ENCODE results near the gene EFCAB12. TPM values are rescaled to one million over a fixed set of nuclear protein-coding genes. Genes with fewer than 3 reads are reported as not detected.
"Not testable (repeated sequence)": the region's sequence is repeated elsewhere in the genome, so short reads cannot be mapped to it uniquely, and the experiment has no call there.

Gene EFCAB12
- total RNA-seq, 1 donor from 2014 or later = not detected

DNA sequence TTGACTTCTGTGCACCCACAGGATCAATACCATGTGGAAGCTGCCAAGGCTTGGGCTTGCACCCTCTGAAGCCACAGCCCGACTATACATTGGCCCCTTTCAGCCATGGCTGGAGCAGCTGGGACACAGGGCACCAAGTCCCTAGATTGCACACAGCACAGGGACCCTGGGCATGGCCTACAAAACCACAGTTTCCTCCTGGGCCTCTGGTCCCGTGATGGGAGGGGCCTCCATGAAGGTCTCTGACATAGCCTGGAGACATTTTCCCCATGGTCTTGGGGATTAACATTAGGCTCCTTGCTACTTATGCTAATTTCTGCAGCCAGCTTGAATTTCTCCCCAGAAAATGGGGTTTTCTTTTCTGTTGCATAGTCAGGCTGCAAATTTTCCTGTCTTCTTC lies 63.6 kb downstream of the EFCAB12 start:
- DNase-seq = not testable (repeated sequence)

DNA sequence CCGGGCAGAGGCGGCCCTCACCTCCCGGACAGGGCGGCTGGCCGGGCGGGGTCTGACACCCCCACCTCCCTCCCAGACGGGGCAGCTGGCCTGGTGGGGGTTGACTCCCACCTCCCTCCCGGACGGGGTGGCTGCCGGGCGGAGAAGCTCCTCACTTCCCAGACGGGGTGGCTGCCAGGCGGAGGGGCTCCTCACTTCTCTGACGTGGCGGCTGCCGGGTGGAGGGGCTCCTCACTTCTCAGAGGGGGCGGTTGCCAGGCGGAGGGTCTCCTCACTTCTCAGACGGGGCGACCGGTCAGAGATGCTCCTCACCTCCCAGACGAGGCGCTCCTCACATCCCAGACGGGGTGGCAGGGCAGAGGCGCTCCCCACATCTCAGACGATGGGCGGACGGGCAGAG lies 65.1 kb downstream of the EFCAB12 start:
- DNase-seq = not testable (repeated sequence)

DNA sequence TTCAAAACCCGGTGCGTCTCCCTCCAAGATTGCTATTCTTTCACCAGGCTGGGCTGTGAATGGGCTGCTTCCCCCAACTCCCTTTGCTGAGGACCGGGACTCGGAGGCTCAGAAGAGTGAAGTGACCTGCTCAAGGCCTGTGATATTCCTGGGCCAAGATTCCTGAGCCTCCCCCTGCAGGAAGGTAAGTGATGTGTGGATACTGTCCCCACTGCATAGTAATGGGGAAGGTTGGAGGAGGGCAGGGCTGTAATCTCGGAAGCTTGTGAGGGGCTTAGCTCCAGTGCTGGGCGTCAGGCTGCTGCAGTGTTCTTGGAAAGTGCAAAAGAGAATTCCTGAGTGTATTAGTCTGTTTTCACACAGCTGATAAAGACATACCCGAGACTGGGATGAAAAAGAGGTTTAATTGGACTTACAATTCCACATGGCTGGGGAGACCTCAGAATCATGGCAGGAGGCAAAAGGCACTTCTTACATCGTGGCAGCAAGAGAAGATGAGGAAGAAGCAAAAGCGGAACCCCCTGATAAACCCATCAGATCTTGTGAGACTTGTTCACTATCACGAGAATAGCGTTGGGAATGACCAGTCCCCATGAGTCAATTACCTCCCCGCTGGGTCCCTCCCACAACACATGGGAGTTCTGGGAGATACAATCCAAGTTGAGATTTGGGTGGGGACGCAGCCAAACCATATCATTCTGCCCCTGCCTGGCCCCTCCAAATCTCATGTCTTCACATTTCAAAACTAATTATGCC lies 67.6 kb downstream of the EFCAB12 start:
- DNase-seq = no peak

DNA sequence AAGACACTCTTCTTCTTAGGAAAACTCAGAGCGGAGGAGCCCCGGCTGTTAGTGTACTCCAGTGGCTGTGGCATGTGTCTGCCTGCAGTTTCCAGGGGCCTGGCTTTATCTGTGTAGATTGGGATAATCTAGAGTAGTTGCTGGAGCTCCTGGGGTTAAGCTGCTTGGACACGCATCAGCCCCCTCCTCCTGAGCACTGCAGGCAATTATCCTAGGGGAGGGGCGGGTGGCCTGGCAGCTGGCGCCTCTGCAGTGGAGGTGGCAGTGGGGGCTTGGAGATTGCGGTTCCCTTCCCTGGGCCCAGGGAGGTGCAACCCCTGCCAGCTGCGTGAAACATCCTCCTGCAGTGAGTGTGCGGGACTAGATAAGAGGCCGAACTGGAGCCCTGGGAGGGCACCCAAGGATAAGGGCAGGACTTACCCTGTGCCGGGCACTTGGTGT lies 68.2 kb downstream of the EFCAB12 start:
- no peak for DNase-seq

DNA sequence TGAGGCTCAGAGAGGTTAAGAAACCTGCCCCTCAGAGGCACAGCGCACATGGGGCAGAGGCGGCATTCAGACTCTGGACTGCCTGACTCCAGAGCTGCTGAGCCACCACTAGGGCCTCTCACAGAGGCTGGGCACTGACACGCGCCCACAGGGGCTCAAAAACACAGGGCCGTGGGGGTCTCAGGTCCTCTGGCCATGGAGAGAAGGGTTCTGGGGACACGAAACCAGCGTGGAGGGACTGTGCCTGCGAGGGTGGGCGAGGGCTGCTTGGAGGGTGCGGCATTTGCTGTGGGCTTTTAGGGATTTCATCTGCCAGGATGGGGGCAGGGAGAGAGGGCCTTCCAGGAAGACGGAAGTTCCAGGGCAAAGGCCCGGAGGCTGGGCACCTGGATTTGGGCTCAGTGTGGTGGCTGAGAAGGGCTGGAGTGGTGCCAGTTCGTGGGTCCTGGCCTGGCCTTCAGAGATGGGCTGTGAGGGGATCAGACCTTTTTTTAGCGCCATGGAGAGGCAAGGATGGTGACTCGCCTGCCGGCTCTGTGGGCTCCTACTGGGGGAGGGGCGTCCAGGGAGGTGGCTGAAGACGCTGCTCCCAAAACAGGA lies 69.6 kb downstream of the EFCAB12 start:
- no peak for DNase-seq

DNA sequence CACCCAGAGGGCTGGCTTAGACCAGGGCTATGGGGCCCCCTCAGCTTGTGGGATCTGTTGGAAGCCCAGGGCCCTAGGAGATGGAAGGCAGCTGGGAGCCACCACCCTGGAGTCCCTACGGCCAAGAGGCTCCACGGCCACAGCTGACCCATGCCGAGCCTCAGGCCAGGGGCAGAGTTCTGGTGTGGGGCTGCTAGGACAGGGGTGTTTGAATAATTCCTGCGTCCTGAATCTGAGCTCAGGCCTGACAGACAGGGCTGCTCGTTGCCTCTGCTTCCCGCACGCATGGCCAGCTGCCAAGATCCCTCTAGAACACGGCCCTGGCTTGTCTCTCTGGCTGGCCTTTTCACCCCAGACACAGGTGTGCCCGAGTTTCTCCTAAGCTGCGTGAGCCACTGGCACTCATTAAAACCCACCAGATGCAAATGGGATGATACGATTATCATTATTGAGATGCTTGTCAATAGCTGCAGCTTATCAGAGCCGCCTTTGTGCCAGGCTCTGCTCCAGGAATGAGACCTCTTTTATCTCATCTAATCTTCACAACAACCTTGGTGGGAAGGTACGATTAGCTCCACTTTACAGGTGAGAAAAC lies 70.2 kb downstream of the EFCAB12 start:
- no peak for DNase-seq

DNA sequence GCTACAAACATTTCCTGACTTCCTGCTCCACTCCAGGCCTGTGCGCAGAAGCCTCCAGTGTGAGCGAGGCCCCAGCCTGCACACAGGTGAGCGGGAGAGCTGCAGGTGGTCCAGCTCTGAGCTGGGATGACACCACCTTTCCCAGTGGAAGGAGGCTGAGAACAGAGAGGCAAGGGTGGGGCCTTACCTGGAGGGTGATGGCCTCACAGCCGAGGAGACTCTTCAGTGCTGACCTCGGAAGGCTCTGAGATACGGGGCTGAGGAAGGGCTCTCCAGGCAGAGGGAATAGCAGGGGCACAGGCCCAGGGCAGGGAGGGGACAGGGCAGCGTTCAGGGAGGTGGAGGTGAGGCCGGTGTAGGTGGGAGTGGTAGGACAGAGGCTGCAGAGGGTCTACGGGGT lies 70.8 kb downstream of the EFCAB12 start:
- no peak for DNase-seq

DNA sequence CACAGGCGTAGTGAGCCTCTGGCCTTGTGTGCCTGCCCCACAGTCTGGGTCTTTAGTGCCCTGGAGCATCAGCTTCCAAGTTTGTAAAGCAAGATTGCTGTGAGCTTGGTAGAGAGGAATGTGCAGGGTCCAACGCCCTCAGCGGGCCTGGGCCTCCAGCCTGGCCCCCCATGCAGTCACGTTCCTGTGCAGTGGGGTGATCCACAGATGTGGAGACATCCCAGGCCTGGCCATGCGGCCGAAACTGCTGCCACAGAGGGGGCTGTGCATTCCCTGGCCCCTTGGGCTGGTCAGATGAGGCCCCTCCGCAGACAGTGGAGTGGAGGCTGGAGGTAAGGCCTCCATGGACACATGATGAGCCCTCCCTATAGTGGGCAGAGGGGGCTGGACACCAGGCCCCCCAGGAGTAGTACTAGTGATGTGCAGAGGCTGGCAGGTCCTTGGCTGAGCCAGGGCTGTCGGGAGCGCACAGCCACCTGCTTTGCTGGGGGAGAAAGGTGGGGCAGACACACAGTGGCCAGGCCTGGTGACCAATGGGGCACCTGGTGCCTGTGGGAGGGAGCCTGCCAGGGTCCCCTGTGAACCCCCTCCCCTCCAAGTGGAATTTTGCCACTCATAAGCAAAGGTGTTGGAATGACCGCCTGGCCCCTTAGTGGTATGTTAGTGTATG lies 71.5 kb downstream of the EFCAB12 start:
- no peak for DNase-seq

DNA sequence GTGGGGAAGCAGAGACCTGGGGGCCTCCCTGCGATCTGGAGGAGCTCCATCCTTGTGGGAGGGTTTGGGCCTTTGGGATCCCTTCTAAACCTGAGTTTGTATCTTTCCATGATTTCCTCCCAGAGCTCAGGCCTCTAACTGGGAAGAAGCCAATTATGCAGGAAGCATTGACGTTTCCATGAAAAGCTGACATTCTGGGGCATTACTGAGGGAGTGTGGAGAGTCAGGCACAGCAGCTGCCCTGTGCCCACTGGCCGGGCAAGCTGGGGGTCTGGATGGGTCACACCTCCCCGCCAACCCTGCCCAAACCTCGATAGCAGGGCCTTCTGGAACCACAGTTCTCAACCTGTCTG lies 74.9 kb downstream of the EFCAB12 start:
- peak; percentile 15 for DNase-seq

DNA sequence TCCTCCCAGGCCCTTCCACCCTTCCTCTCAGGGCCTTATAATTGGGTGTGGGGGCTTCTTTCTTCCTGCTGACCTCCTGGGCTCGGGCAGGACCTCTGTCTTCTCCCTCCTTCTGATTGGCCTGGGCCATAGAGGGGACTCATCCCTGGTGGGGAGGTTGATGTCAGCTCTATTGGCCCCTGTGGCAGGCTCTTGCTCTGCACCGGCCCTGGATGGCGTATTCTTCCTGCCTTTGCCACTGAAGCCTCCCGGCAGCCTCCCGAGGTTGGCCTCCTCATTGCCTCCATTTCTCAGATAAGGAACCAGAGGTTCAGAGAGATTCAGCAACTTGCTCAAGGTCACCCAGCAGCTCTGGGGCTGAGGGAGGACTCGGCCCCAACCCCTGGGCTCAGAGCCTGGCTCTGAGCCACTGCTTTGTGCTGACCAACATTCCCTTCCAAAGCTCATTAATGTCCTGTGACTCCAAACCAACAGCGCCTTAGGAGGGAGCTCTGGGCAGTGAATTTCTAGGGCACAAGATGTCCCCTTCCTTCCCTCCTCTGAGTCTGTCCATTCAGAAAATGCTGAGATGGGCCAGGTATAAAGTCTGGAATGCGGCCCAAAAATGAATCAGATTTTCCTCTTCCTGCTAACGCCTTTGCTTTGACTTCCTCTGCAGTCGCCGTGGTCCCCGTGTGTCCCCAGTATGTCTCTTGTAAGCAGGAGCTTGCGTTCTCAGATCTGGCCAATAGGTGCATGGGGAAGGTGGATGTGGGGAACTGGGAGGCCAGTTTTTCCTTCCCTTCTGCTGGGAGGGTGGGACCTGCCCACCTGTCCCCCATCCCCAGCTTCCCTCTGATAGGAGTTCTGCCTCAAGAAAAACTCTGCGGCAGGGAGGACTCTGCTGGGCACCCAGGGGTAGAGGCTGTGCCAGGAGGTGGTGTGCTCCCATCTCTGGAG lies 75.5 kb downstream of the EFCAB12 start:
- peak; percentile 68 for DNase-seq

DNA sequence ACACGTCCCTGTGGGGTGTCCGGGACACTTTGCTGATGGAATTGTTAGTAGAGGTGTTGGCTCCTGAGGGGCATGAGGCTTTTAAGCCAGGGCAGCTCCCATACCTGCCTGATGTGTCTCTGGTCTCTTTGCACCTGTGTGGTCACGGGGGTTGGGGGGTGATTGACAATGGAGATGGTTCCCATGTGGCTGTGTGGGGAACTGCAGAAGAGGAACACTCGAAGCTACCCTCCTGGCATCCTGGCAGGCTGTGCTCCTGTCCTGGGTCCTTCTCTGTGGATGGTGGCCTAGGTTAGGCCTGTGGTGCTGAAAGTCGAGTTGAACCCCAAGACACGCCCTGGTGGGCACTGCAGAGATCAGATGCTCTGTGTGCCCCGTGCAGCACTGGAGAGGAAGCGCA lies 76.4 kb downstream of the EFCAB12 start:
- no peak for DNase-seq

Other genes starting within 250 kb of the EFCAB12 start
- gene CNBP, start 244.7 kb downstream of the EFCAB12 start, total RNA-seq = 251 and 283 TPM in 2 replicates
- 225 and 267 TPM in 2 replicates for gene COPG1, start 179.0 kb downstream of the EFCAB12 start, total RNA-seq
- gene HMCES, start 149.8 kb downstream of the EFCAB12 start, total RNA-seq = 31.3 and 40.0 TPM in 2 replicates
- 26.4 and 30.4 TPM in 2 replicates for gene MBD4, start 11.3 kb upstream of the EFCAB12 start, total RNA-seq
- gene IFT122, start 11.6 kb upstream of the EFCAB12 start, total RNA-seq = 28.4 and 43.5 TPM in 2 replicates
- not detected in 2 replicates for gene RHO, start 100.0 kb upstream of the EFCAB12 start, total RNA-seq
- gene H1-8, start 114.5 kb upstream of the EFCAB12 start, total RNA-seq = not detected in 2 replicates
- gene PLXND1, start 178.0 kb upstream of the EFCAB12 start, total RNA-seq = 415 and 872 TPM in 2 replicates